Loucy (cell line): ENCODE results near the gene N4BP2.

ENCODE experiments used
- H2AFZ ChIP-seq: fragments of 200-600 bp; sonication (generic); 2 replicates; pipeline ENCODE4 v1.6.0; 2016; ENCODE audit warnings: antibody characterized with exemption, mild to moderate bottlenecking, low read length, moderate library complexity
- H3F3A ChIP-seq: fragments of 200-600 bp; 2 replicates; pipeline ENCODE4 v1.6.0; 2016; ENCODE audit warnings: antibody characterized with exemption, low read depth, mild to moderate bottlenecking
- H3K27me3 ChIP-seq: fragments of 200-600 bp; sonication (generic); 2 replicates; pipeline ENCODE4 v1.6.1; 2014; ENCODE audit warnings: low read length, mild to moderate bottlenecking; ENCODE audit not compliant: insufficient read depth, poor library complexity, severe bottlenecking
- H3K36me3 ChIP-seq: fragments of 200-600 bp; sonication (generic); 2 replicates; pipeline ENCODE4 v1.6.1; 2016; ENCODE audit warnings: low read length; ENCODE audit not compliant: insufficient read depth
- H3K4me1 ChIP-seq: fragments of 200-600 bp; sonication (generic); 2 replicates; pipeline ENCODE4 v1.5.1; 2014; ENCODE audit warnings: low read length, mild to moderate bottlenecking; ENCODE audit not compliant: insufficient read depth, poor library complexity, severe bottlenecking
- H3K4me2 ChIP-seq: fragments of 200-600 bp; sonication (generic); 2 replicates; pipeline ENCODE4 v1.6.0; 2014; ENCODE audit warnings: antibody characterized with exemption, low read length, low read depth, mild to moderate bottlenecking; ENCODE audit not compliant: poor library complexity, severe bottlenecking
- H3K4me3 ChIP-seq: fragments of 200-600 bp; sonication (generic); 2 replicates; pipeline ENCODE4 v1.5.1; 2014; ENCODE audit warnings: low read length, mild to moderate bottlenecking, mixed read lengths; ENCODE audit not compliant: poor library complexity, severe bottlenecking
- H3K79me2 ChIP-seq: fragments of 200-600 bp; sonication (generic); 2 replicates; pipeline ENCODE4 v1.6.1; 2014; ENCODE audit warnings: low read length; ENCODE audit not compliant: insufficient read depth
- H3K9ac ChIP-seq: fragments of 200-600 bp; sonication (generic); 2 replicates; pipeline ENCODE4 v1.6.0; 2014; ENCODE audit warnings: mild to moderate bottlenecking, low read depth, low read length, moderate library complexity; ENCODE audit not compliant: poor library complexity, severe bottlenecking
- H3K9me2 ChIP-seq: fragments of 200-600 bp; sonication (generic); replicated peaks from 2 replicates; pipeline ENCODE4 v1.6.1; 2016; ENCODE audit warnings: low read depth, low read length, mixed read lengths
- H3K9me3 ChIP-seq: fragments of 200-600 bp; sonication (generic); 2 replicates; pipeline ENCODE4 v1.6.1; 2014; ENCODE audit warnings: mild to moderate bottlenecking, antibody characterized with exemption, low read length, low read depth; ENCODE audit not compliant: insufficient read depth
- H4K20me1 ChIP-seq: fragments of 200-600 bp; sonication (generic); 2 replicates; pipeline ENCODE4 v1.6.0; 2014; ENCODE audit warnings: antibody characterized with exemption, low read length, mild to moderate bottlenecking; ENCODE audit not compliant: insufficient read depth, poor library complexity, severe bottlenecking
- EZH2phosphoT487 ChIP-seq: fragments of 200-600 bp; IDR thresholded peaks from 2 replicates; pipeline ENCODE4 v1.6.1; 2018; ENCODE audit warnings: antibody characterized with exemption, mild to moderate bottlenecking, moderate library complexity, borderline replicate concordance
- TF ChIP-seq, protein P1 (sequence below): fragments of 200-600 bp; sonication (generic); conservative IDR thresholded peaks from 2 replicates; pipeline ENCODE4 v1.5.1; 2014; ENCODE audit warnings: mild to moderate bottlenecking, antibody characterized with exemption, low read length

Gene N4BP2

DNA sequence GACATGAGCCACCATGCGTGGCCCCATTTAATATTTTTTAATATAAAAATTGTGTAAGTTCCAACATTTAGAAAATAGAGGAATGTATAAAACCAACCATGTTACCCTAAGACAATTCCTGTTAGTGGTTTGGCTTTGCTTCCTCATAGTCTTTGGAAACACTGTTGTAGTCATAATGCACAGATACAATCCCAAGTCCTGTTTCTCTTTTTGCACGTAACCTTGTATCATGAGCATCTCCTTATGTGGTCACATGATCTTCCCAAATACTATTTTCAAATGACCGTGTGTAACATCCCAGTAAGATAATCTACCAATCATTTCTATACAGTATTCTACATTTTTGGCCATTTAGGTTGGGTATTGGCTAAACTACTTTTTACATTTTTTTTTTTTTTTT, 126.3 kb downstream of the N4BP2 start:
- Histone ChIP-seq H3K4me1 (peaks cover 35% of the 10 kb centered on the region), H3K27me3 (no peaks in the 10 kb centered on the region), H3K9ac (no peak overlapping the region), H2AFZ (no peak overlapping the region), H3K4me3 (no peak overlapping the region), H3K9me3 (no peaks in the 10 kb centered on the region), H3K36me3 (no peaks in the 10 kb centered on the region), H3K9me2 (no peaks in the 10 kb centered on the region), H3K79me2 (0 out of 2 replicates have a peak, but pooled peaks cover 3% of the 10 kb centered on the region), H4K20me1 (no peaks in the 10 kb centered on the region), H3F3A (no peaks in the 10 kb centered on the region), H3K4me2 (no peak overlapping the region)
- TF ChIP-seq EZH2phosphoT487: no peak
- TF ChIP-seq, protein P1, sequence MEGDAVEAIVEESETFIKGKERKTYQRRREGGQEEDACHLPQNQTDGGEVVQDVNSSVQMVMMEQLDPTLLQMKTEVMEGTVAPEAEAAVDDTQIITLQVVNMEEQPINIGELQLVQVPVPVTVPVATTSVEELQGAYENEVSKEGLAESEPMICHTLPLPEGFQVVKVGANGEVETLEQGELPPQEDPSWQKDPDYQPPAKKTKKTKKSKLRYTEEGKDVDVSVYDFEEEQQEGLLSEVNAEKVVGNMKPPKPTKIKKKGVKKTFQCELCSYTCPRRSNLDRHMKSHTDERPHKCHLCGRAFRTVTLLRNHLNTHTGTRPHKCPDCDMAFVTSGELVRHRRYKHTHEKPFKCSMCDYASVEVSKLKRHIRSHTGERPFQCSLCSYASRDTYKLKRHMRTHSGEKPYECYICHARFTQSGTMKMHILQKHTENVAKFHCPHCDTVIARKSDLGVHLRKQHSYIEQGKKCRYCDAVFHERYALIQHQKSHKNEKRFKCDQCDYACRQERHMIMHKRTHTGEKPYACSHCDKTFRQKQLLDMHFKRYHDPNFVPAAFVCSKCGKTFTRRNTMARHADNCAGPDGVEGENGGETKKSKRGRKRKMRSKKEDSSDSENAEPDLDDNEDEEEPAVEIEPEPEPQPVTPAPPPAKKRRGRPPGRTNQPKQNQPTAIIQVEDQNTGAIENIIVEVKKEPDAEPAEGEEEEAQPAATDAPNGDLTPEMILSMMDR: no peak

DNA sequence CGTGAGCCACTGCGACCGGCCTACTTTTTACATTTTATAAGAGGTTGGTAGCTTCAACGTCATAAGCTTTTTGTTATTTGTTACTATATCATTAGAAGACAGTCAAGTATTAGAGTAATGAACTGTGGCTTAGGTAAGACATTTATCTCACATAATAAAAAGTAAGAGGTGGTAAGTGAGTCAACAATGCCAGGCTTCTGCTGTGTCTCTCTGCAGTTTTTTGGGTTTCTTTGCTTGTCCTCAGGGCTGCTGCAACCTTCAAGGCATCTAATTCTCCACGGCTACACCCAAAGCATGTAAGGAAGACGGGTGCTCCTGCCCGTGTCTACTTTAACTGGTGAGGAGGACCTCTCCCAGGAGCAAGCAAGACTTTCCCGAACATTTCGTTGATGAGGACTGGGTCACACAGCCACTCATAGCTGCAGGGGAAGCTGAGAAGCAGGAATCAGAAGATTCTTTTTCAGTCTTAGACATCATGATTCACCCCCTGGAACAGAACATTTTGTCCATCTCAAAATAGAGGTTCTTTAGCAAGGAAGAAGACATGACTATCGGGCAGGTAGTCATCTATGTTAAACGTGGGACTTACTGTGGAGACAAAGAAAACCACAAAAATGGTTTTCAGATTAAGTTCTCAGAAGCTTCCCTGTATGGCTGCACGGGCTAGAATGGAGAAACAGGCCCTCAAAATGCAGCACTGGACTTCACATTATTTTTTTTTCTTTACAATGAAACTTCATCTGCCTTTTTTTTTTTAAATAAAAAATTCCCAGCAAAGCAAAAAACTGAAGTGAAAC, 127.2 kb downstream of the N4BP2 start:
- TF ChIP-seq EZH2phosphoT487: no peak
- TF ChIP-seq, protein P1: no peak
- H3K9ac ChIP-seq: peak overlapping the region; percentile 14
- H3K79me2 ChIP-seq: 0 out of 2 replicates have a peak, but pooled peaks cover 7% of the 10 kb centered on the region
- H3K9me3 ChIP-seq: no peaks in the 10 kb centered on the region
- H3K9me2 ChIP-seq: no peaks in the 10 kb centered on the region
- H3K4me1 ChIP-seq: peaks cover 35% of the 10 kb centered on the region
- no peaks in the 10 kb centered on the region for H4K20me1 ChIP-seq
- H3K36me3 ChIP-seq: no peaks in the 10 kb centered on the region
- peak overlapping the region; percentile 43 for H3K4me2 ChIP-seq
- no peak overlapping the region for H3K4me3 ChIP-seq
- H2AFZ ChIP-seq: peak overlapping the region; percentile 52; the same call in 1 of the 2 replicates
- no peaks in the 10 kb centered on the region for H3F3A ChIP-seq
- no peaks in the 10 kb centered on the region for H3K27me3 ChIP-seq

DNA sequence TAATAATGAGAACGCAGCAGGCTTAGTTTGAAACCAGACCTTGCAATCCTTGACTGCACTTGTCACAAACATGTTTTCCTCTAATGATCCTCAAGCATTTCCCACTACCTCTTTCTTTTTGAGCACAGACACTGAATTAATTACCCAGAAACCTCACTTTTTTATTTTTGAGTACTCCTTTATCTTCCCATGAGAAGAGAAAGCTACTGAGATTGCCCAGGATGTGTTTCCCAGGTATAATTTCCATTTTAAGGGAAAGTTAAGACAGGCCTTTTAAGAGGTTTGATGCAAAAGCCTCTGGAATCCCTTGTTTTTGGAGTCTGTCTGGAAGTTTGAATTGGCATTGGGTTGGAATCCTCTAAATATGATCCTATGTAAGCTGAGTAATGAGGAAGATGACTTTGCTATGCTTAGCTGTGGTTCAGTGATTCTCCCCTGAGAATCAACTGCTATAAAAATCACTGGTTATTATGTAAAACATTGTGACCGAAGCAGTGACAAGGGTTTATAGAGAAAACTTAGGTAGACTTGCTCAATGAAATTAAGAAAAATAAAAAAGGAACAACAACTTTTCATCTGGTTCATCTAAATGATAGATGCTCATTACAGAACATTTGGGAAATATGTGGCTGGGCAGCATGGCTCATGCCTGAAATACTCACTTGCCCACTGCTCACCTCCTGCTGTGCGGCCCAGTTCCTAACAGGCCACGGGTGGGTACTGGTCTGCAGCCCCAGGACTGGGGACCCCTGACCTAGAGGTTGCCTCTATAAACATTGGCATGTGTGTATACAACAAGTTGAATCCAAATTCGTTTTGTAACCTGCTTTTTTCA, 129.4 kb downstream of the N4BP2 start:
- H3K4me1 ChIP-seq: peaks cover 41% of the 10 kb centered on the region
- no peaks in the 10 kb centered on the region for H3K27me3 ChIP-seq
- no peaks in the 10 kb centered on the region for H3K9me2 ChIP-seq
- peaks cover 25% of the 10 kb centered on the region for H3K79me2 ChIP-seq
- TF ChIP-seq EZH2phosphoT487: no peak
- TF ChIP-seq, protein P1: no peak
- H3K36me3 ChIP-seq: no peaks in the 10 kb centered on the region
- peaks cover 6% of the 10 kb centered on the region; the same call in 1 of the 2 replicates for H3F3A ChIP-seq
- H3K9me3 ChIP-seq: no peaks in the 10 kb centered on the region
- H4K20me1 ChIP-seq: no peaks in the 10 kb centered on the region
- H3K4me2 ChIP-seq: peak overlapping the region; percentile 43
- no peak overlapping the region for H3K9ac ChIP-seq
- no peak overlapping the region for H2AFZ ChIP-seq
- H3K4me3 ChIP-seq: no peak overlapping the region
